NCI-H2227 treated with DMSO at 0.1 percent for 48 hours (cell line): Measurements from ENCODE around the gene OXT.

Source experiments
- DNase-seq: peaks from one replicate; lab custom pipeline; 2025; lab: John Stamatoyannopoulos, UW

Gene OXT

GRCh38 chr20:3111995-3112394, 40.6 kb downstream of the OXT start:
- no peak for DNase-seq

GRCh38 chr20:3115190-3116107, 44.0 kb downstream of the OXT start:
- peak; percentile 55 for DNase-seq

GRCh38 chr20:3116341-3116740, 44.9 kb downstream of the OXT start:
- no peak for DNase-seq

GRCh38 chr20:3117839-3118379, 46.5 kb downstream of the OXT start:
- peak; percentile 4 for DNase-seq

GRCh38 chr20:3119044-3119443, 47.6 kb downstream of the OXT start:
- DNase-seq = no peak

GRCh38 chr20:3121271-3121911, 50.0 kb downstream of the OXT start:
- no peak for DNase-seq
